Dendritic cell treated with granulocyte-macrophage colony-stimulating factor and Interleukin-4, amounts not matched to agents 40 ng/mL and 50 ng/mL, for 4 days (primary cell): ENCODE results near the gene ENO2.
"Not testable (repeated sequence)": the region's sequence is repeated elsewhere in the genome, so short reads cannot be mapped to it uniquely, and the experiment has no call there.

Experiments used
- H3K27ac Mint-ChIP-seq: one replicate; pipeline ENCODE4 v1.8.0; 2022; ENCODE audit warnings: mild to moderate bottlenecking, mixed read lengths
- H3K27me3 Mint-ChIP-seq: one replicate; pipeline ENCODE4 v1.8.0; 2022; ENCODE audit warnings: mild to moderate bottlenecking, mixed read lengths
- H3K36me3 Mint-ChIP-seq: one replicate; pipeline ENCODE4 v1.8.0; 2022; ENCODE audit warnings: low read depth, mixed read lengths
- H3K4me1 Mint-ChIP-seq: one replicate; pipeline ENCODE4 v1.8.0; 2022; ENCODE audit warnings: low read depth, mixed read lengths
- H3K4me3 Mint-ChIP-seq: one replicate; pipeline ENCODE4 v1.8.0; 2022; ENCODE audit warnings: mild to moderate bottlenecking, moderate library complexity, mixed read lengths
- H3K9me3 Mint-ChIP-seq: one replicate; pipeline ENCODE4 v1.8.0; 2022; ENCODE audit warnings: mixed read lengths
- intact Hi-C: fragments of 100-400 bp; cut with micrococcal nuclease; formaldehyde crosslinking; loops from one replicate; pipeline ENCODE4 v1.15.0; 2022

The ENO2 gene

GRCh38 chr12:6914246-6914946 lies at the start of gene ENO2:
Gene ENO2, plus strand, starts transcription at chr12:6914580. Its CDS starts 1,253 bp downstream, at chr12:6915833.
- Mint-ChIP-seq H3K27me3 (peaks cover 69% of the 10 kb centered on the region), H3K4me3 (peak within 1 kb of the TSS; percentile 84), H3K4me1 (peaks cover 46% of the 10 kb centered on the region), H3K27ac (peak within 1 kb of the TSS; percentile 45), H3K36me3 (no peaks in the 10 kb centered on the region), H3K9me3 (no peaks in the 10 kb centered on the region)
- intact Hi-C loops, result no loop called here

GRCh38 chr12:6865307-6865706 lies 49.1 kb upstream of the ENO2 start:
- H3K27ac Mint-ChIP-seq, H3K27me3 Mint-ChIP-seq, H3K9me3 Mint-ChIP-seq, H3K4me3 Mint-ChIP-seq: not testable (repeated sequence)
- H3K36me3 Mint-ChIP-seq, result peaks cover 95% of the 10 kb centered on the region
- intact Hi-C loops, result loop anchor here (5.0 kb wide), 1 partner anchor 72 kb away; no protein-coding TSS in a partner anchor
- H3K4me1 Mint-ChIP-seq, result peaks cover 34% of the 10 kb centered on the region

- peak overlapping the region; percentile 94 for H3K27ac Mint-ChIP-seq
- H3K9me3 Mint-ChIP-seq, result no peaks in the 10 kb centered on the region
- intact Hi-C loops, result loop anchor here (5.0 kb wide), 1 partner anchor 71 kb away; no protein-coding TSS in a partner anchor
- no peaks in the 10 kb centered on the region for H3K27me3 Mint-ChIP-seq
- H3K4me1 Mint-ChIP-seq, result peaks cover 44% of the 10 kb centered on the region
- H3K4me3 Mint-ChIP-seq, result peak overlapping the region; percentile 94
- peaks cover 95% of the 10 kb centered on the region for H3K36me3 Mint-ChIP-seq
These were observed 48.0 kb upstream of the ENO2 start for GRCh38 chr12:6866163-6866919.

- Mint-ChIP-seq H3K4me3 (peak overlapping the region; percentile 94), H3K36me3 (peaks cover 95% of the 10 kb centered on the region), H3K9me3 (no peaks in the 10 kb centered on the region), H3K27me3 (no peaks in the 10 kb centered on the region), H3K4me1 (peaks cover 50% of the 10 kb centered on the region), H3K27ac (peak overlapping the region; percentile 94)
- intact Hi-C loops, result loop anchor here (5.0 kb wide), 1 partner anchor 70 kb away; no protein-coding TSS in a partner anchor
These were observed 47.4 kb upstream of the ENO2 start for GRCh38 chr12:6866920-6867412.

- Mint-ChIP-seq H3K9me3 (no peaks in the 10 kb centered on the region), H3K36me3 (peaks cover 96% of the 10 kb centered on the region), H3K27ac (peak within 1 kb of the TSS; percentile 94), H3K27me3 (no peaks in the 10 kb centered on the region), H3K4me1 (peaks cover 57% of the 10 kb centered on the region), H3K4me3 (peak within 1 kb of the TSS; percentile 94)
- intact Hi-C loops, result loop anchor here (2.0 to 5.0 kb wide), 2 partner anchors 70 to 245 kb away; no protein-coding TSS in a partner anchor
These were observed 46.8 kb upstream of the ENO2 start, which contains the start of gene TPI1 for GRCh38 chr12:6867413-6868210. Gene TPI1, plus strand, starts transcription at chr12:6867531. Its CDS starts 36 bp downstream, at chr12:6867567.

GRCh38 chr12:6868211-6869048 lies 46.0 kb upstream of the ENO2 start:
- no peaks in the 10 kb centered on the region for H3K27me3 Mint-ChIP-seq
- H3K27ac Mint-ChIP-seq, result peak overlapping the region; percentile 94
- no peaks in the 10 kb centered on the region for H3K9me3 Mint-ChIP-seq
- intact Hi-C loops, result loop anchor here (2.0 to 5.0 kb wide), 2 partner anchors 69 to 244 kb away; no protein-coding TSS in a partner anchor
- peaks cover 60% of the 10 kb centered on the region for H3K4me1 Mint-ChIP-seq
- H3K4me3 Mint-ChIP-seq, result peak overlapping the region; percentile 94
- H3K36me3 Mint-ChIP-seq, result peaks cover 96% of the 10 kb centered on the region

- H3K36me3 Mint-ChIP-seq, result peaks cover 87% of the 10 kb centered on the region
- H3K27ac Mint-ChIP-seq, result peak overlapping the region; percentile 94
- no peaks in the 10 kb centered on the region for H3K27me3 Mint-ChIP-seq
- H3K4me3 Mint-ChIP-seq, result peak overlapping the region; percentile 94
- no peaks in the 10 kb centered on the region for H3K9me3 Mint-ChIP-seq
- peaks cover 60% of the 10 kb centered on the region for H3K4me1 Mint-ChIP-seq
- intact Hi-C loops, result loop anchor here (2.0 to 5.0 kb wide), 2 partner anchors 68 to 243 kb away; no protein-coding TSS in a partner anchor
These were observed 45.0 kb upstream of the ENO2 start for GRCh38 chr12:6869049-6870021.

- Mint-ChIP-seq H3K4me1 (peaks cover 60% of the 10 kb centered on the region), H3K36me3 (peaks cover 77% of the 10 kb centered on the region)
- H3K9me3 Mint-ChIP-seq, H3K27ac Mint-ChIP-seq, H3K4me3 Mint-ChIP-seq, intact Hi-C loops, H3K27me3 Mint-ChIP-seq: not testable (repeated sequence)
These were observed 44.1 kb upstream of the ENO2 start for GRCh38 chr12:6870304-6870703.

- Mint-ChIP-seq H3K27me3 (no peaks in the 10 kb centered on the region), H3K27ac (peak overlapping the region; percentile 87), H3K9me3 (no peaks in the 10 kb centered on the region), H3K4me3 (peak overlapping the region; percentile 97), H3K36me3 (peaks cover 74% of the 10 kb centered on the region), H3K4me1 (peaks cover 61% of the 10 kb centered on the region)
- intact Hi-C loops, result no loop called here
These were observed 43.1 kb upstream of the ENO2 start for GRCh38 chr12:6871052-6871957.

- Mint-ChIP-seq H3K4me3 (peak overlapping the region; percentile 97), H3K4me1 (peaks cover 53% of the 10 kb centered on the region), H3K27ac (peak overlapping the region; percentile 87), H3K9me3 (no peaks in the 10 kb centered on the region), H3K36me3 (peaks cover 77% of the 10 kb centered on the region), H3K27me3 (no peaks in the 10 kb centered on the region)
- intact Hi-C loops, result loop anchor here (1.0 kb wide), 2 partner anchors 19 to 20 kb away; partner anchors contain the start of gene USP5
These were observed 42.0 kb upstream of the ENO2 start for GRCh38 chr12:6872073-6873048.
